Activated CD8-positive, alpha-beta memory T cell treated with anti-CD3 and anti-CD28 coated beads, Interleukin-2, amount 50 U/mL, for 24 hours (primary cell): ENCODE data around the gene TMEM33.
A peak's percentile ranks its signal among the peaks of the same experiment; 100 is the strongest.

Experiments
- DNase-seq: peaks from one replicate; pipeline ENCODE4 v3.0.0-alpha.2; 2020; ENCODE audit errors: extremely low read depth

Gene TMEM33

DNA sequence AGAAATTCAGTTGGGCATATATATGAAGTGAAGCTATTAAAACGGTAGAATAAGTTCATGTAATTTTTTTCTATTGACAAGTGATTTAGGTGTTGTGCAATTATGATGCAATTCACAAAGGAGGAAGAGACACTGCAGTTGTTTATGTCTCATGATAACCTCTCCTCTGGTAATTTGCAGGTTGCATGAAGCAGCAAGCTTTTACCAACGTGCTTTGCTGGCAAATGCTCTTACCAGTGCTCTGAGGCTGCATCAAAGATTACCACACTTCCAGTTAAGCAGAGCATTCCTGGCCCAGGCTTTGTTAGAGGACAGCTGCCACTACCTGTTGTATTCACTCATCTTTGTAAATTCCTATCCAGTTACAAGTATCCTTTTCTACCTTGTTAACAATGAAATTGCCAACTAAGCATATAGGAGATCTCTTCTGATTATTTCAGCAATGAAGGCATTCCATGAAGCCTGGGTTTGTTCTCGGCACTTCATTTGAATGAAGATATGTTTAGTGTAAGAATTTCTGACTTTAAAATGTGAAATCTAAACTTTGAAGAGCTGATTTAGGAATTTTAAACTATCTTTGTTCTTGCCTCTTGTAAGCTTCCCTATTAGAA is 3.9 kb downstream of the TMEM33 start:
- DNase-seq = no peak

DNA sequence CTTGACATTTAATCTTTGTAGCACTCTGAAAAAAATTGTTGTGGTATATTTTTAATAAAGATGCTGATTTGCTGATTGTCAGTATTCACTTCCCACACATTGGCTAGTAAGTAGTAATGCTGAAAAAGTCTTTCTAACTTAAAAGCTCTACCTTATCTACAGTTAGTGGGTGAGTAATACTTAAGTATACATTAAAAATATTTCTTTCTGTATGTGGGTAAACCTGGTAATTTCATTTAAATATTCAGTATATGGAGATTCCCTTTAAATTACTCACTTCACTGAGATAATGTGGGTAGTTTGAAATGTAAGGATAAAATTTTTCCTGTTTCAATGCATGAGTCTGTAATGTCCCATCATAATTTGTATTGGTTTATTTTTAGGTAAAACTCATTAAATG is 5.6 kb downstream of the TMEM33 start:
- DNase-seq = no peak

DNA sequence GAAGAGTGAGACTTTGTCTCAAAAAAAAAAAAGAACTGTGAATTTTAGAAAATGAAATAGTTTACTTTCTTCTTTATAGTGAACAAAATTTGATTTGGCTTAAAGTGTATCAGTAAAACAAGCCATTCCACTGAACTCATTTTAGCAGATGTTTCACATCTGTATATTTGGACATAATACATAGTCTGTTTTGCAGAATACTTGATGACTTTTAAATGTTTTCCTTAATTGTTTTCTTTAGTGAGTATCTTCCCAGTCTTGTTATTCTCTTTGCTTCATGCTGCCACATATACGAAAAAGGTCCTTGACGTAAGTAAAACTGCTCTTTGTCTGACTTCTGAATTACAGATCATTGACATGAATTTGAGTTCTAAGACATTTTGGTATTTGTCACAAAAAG is 8.3 kb downstream of the TMEM33 start:
- DNase-seq = no peak

DNA sequence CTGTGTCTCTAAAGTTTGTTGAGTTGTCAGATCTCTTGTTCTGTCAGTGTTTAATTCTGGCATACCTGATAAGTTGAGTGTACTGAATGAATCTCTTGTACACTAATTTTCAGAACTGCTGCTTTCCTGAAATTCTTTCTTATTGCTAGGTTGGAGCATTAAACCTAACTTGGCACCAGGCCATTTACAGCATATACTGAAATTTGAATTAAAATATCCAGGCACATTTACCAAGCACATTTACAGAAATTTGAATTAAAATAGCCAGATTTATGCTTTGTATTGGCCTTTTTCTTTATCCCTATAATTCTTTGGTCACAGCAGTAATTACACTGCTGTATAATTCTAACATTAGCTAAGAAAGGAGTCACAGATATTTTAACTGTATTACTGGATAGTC is 8.9 kb downstream of the TMEM33 start:
- DNase-seq = no peak

DNA sequence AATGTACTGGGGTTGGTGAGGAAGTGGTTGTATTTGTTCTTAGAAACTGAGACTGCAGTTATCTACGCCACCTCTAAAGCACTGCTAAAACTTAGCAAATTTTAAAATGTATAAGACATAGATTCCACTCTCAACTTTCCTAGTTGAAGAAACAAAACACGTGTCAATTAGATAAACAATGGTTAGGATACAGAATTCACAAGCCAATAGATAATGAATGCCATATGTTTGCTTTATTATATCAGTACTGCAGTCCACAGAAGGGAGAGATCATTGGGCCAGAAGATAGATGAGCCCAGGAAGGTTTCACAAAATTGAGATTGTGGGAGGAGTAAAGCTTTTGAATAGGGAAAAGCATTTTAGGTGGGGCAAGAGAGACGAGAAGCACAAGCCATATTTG is 14.3 kb downstream of the TMEM33 start:
- DNase-seq = no peak

DNA sequence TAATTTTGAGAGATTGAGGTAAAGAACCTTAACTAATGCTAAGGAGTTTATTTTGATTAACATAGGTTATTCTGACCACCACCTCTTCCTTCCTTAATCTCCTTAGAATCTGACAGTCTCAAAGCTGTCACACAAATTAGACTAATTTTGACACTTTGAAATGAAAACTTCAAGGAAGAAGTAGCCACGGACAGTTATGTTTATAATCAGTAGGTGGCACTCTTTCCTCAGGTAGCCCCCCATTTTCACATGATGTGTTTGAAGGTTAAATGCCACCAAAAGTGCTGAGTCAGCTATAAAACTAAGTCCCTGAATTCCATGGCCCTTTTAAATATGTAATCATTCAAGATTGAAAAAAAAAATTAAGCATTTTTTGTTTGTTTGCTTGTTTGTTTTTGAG is 22.4 kb downstream of the TMEM33 start:
- no peak for DNase-seq

DNA sequence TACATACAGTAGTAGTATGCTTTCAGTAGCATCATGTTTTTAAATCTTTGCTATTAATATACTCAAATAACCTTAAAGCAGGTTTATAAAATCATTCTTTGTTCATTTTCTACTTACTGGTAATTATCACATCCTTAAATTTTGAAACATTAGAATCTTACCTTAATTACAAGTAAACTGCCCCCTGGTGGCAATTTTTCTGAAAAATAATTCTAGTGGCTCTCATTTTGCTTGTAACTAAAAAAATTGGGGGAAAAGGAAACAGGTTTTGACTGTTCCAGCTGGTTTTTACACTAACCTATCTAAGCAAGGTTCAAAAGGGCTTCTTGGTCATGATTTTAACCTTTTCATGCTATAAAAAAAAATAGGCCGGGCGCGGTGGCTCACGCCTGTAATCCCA is 27.9 kb downstream of the TMEM33 start:
- no peak for DNase-seq

DNA sequence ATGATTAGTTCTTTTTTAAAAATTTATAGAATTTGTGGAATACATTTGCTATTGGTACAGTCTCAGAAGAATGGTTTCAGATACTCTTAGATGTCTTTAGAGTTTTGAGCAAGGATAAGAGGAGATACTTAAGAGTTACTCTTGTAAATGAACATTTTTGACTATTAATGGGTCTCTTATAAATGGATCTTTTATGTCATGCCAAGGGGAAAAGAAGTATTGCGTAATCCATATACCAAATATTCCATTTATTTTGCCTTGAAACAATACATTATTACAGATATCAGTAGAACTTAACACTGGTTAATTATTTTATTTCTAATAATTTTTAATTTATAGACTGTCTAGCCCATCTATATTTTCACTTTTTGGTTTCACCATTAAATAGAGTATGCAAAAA is 29.2 kb downstream of the TMEM33 start:
- no peak for DNase-seq

DNA sequence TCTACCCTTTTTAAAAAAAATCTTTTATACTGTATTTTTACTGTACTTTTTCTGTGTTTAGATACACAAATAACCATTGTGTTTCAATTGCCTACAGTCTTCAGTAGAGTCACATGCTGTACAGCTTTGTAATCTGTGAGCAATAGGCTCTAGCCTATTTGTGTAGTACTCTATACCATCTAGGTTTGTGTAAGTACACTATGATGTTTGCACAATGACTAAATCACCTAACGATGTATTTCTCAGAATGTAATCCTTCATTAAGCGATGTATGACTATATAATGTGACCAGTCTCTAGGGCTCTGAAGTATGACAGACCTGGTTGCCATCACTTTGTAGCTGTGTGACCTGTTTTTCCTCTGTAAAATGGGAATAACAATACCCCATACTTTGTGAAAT is 32.2 kb downstream of the TMEM33 start:
- no peak for DNase-seq

DNA sequence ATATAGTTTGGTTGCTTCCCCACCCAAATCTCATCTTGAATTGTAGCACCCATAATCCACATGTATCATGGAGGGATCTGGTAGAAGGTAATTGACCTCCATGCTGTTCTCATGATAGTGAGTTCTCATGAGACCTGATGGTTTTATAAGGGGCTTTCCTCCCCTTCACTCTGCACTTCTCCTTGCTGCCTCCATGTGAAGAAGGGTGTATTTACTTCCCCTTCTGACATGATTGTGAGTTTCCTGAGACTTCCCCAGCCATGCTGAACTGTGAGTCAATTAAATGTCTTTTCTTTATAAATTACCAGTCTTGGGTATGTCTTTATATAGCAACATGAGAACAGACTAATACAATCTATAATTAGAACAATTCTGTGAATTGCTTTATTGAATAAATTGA is 34.4 kb downstream of the TMEM33 start:
- no peak for DNase-seq

DNA sequence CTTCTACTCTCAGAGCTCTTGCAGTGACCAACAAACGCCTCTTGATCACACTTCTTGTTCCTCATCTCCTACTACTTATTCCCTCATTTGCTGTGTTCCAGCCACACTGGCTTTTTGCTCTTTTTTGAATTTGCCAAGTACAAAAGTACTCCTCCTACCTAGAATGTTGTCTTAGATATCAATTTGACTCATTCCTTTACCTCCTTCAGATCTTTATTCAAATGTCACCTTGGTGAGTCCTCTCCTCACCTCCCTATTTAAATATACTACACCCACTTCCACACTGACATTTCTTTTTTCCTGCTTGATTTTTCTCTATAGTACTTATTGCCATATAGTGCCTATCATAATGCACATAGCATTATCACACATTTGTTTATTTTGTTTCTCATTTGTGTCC is 40.1 kb downstream of the TMEM33 start:
- DNase-seq = no peak

DNA sequence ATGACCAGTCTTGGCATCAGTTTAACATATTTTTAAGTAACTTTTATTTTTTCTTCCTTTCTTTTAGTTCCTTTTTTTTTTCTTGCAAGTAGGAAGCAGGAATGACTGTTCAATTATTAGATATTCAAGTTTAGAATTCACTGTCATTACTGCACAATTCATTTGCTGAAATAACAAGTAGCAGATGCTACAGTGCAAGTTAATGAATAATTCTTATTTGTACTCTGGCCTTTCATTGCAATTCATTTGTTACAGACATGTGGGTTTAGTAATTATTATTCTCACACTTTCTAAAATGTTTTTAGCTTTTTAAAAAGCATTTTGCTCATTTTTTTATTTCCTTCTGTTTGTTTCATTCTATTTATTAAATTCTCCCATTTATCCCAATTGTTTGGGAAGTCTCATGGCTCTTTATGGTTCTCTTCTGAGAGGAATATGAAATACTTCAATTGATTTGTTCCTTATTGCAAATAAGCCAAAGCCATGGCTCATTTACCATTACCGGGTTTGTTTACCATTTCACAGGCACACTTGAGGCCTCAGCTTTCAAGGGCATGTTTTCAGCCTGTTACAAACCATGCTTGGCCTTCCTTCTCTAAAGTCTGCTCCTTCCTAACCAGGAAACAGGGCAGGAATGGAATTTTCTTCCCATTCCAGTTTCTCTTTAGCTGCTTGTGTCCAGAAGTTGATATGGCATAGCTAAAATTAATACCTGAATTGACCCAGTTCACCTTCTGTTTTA is 41.7 kb downstream of the TMEM33 start:
- no peak for DNase-seq

DNA sequence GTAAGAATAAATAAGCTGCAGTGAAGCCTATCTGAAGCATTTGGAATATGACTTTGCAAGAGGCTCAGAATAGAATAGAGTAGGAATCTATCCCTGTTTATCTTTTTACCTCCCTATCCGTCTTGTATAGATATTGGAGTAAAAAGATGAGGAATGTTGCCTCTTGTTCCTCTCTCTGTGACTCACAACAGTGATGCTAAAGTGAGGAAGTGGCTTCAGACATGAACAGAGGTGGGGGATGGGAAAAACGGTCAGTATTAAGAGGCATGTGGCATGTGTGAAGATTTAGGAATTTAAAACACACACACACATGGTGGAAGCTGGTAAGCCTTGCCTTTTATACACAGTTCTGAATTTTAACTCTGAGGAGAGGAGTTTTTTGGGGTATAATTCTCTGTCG is 42.5 kb downstream of the TMEM33 start:
- no peak for DNase-seq

DNA sequence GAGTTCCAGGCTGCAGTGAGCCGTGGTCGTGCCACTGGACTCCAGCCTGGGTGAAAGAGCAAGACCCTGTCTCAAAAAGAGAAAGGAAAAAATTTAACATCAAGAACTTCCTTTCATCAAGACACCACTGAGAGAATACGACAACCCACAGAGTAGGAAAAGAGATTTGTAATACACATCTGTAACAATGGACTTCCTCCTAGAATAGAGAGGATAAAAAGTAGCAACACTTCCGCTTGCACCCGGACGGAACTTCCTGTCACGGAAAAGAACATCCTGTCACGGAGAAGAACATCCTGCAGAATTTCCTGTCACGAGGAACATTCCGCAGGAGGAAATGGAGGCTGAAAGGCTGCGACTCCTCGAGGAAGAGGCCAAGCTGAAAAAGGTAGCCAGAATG is 46.2 kb downstream of the TMEM33 start, which contains the start of gene DCAF4L1:
DCAF4L1 (plus strand) TSS at position 301 of the 400 bp plus-strand sequence; CDS start at position 338, 37 bp downstream.
- DNase-seq = no peak

DNA sequence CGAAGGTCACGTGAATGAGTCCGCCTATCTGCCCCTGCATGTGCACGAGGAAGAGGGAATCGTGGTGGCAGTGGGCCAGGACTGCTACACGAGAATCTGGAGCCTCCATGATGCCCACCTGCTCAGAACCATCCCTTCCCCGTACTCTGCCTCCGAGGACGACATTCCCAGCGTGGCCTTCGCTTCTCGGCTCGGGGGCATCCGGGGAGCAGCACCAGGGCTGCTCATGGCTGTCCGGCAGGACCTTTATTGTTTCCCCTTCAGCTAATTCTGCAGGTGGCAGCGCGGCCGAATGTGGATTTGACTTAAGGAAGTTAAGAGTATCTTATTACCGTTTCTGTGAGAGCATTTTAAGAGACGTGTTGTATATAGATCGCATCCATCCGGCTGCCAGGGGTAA is 47.5 kb downstream of the TMEM33 start:
- DNase-seq = no peak

DNA sequence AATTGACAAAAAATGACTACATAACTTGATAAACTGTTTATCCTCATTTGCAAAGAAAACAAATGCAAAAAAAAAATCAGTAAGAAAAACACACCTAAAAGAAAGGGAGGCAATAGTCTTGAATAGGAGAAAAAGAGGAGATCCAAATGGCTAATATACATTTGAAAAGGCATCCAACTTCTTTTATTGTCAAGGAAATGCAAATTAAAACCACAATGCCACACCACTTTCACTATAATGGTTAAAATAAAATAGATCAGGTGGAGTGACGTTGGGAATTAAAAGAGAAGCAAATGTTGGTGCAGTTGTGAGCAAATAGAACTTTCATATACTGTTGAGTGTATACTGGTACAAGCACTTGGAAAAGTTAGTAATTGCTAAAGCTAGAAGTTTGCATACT is 49.9 kb downstream of the TMEM33 start:
- no peak for DNase-seq

DNA sequence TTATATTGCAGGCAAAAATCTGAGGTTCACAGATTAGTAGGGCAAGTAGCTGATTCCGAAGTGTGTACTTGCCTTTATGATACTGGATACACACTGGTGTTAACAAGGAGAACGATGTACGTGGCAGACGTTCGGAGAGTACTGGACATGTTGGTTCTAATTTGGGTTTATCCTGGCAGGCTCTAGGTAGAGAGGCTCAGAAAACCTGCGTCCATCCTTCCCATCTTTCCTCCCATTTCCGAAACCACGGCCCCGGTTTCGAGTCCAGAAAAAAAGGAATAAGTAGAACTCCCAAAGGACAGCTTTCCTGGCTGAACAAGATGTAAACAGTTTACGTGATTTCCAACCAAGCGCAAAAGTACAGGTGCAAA is 54.8 kb downstream of the TMEM33 start:
- DNase-seq = no peak

DNA sequence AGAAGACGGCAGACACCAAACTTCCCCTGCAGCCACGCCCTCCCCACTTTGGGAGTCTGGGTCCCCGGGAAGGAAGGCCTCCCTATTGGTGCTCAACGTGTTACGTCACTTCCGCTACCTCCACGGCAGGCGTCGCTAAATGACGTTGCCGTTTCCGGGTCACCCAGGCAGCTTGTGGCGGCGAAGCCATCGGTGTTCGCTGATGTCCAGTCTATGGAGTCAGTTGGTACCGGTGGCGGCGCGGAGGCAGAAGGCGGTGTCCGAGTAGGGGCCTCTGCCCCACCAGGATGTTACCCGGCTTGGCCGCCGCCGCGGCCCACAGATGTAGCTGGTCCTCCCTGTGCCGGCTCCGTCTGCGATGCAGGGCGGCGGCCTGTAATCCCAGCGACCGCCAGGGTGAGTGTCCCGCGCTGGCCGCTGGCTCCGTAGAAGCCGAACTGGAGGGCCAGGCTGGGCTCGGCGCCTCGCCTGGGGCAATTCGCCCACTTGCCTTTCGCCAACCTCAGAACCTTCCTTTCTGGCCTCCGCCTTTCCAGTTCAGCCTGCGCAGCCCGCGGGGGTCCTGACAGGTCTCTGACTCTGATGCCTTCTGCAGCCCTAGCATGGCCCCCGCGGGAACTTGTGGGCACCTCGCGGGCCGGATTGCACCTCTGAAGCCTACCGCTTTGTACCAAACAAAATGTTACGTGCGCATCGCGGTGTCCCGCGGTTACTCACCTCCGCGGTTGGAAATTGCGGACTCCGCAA is 55.3 kb downstream of the TMEM33 start, which contains the start of gene SLC30A9:
SLC30A9 (plus strand) TSS at position 166 of the 747 bp plus-strand sequence; CDS start at position 288, 122 bp downstream.
- DNase-seq = peak; percentile 89

DNA sequence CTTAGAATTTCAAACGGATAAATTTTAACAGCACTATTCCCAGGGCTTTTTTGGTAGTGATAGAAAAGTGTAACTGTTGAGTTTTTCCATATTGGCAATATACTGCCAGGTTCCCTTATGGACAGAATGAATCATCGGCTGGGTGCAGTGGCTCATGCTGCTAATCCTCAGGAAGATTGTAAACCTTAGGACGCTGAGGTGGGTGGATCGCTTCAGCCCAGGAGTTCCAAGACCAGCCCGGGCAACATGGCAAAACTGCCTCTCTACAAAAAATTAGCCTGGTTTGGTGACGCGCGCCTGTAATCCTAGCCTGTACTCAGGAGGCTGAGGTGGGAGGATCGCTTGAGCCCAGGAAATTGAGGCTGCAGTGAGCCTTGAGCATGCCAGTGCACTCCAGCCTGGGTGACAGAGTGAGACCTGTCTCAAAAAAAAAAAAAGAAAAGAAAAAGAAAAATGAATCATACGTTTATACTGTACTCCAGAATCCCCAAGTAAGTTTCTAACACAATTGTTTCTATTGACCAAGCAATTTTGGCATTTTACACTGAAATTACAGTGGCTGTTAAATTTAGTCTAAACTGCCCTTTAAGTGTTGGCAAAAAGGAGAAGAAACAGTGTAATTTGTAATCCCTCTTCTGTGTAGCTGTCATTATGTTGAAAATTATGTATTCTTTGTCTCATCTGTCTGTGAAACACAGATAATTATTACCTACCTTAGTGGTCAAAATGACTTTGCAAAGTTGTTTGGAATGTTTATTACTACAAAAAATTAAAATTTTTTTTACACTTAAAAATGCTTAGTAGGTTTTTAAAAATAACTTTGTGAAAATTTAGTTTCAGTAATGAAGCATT is 56.9 kb downstream of the TMEM33 start:
- DNase-seq = no peak

DNA sequence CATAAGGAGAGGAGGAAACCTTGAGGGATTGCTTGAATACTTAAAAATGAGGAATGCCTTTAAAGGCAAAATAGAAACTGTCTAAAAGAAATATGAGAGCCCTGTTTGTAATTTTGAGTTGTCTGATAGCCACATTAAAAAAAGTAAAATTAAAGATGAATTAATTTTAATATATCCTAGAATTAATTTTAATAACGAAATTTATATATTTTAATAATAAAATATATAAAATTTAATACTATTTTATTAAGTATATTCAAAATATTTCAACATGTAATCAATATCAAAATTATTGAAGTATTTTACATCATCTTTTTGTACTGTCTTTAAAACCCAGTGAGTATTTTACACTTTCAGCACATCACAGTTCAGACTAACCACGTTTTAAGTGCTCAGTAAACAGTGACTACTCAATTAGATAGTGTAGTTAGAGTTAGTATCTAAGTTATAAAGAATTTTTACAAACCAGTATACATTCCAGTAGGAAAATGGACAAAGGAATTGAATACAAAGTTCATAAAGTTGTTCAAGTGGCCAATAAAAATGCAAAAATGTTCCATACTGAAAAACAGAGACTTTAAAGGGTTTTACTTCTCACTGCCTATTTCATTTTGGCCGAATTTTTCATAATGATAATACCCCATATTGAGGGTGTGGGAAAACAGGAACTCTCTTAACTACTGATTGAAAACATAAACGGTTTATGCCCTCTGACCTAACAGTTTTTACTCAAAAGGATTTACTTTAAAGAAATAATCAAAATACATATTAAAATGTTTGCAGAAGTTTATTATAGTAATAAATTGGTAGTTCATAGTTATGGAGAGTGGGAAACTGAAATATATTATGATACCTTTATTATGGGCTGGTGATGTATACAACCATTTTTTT is 58.0 kb downstream of the TMEM33 start:
- no peak for DNase-seq

DNA sequence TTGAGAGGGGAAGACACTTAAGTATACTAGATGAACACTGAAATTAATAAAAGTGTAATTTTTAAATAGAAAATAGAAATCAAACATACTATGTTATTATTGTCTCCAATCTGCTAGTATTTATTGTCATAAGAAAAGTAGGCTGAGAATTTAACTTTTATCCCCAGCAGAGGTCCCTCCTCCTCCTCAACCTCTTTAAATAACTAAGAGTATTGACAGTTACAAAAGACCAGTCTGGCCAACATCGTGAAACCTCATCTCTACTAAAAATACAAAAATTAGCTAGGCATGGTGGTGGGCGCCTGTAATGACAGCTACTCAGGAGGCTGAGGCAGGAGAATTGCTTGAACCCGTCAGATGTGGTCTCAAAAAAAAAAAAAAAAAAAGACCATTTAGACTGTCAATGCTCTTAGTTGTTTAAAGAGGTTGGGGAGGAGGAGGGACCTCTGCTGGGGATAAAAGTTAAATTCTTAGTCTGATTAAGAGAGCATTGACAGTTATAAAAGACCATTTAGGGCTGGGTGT is 59.3 kb downstream of the TMEM33 start:
- DNase-seq = no peak
